Fibroblast of skin of left biceps (primary cell): Measurements from ENCODE around the gene ASMTL.
"Not testable (repeated sequence)": the region's sequence is repeated elsewhere in the genome, so short reads cannot be mapped to it uniquely, and the experiment has no call there.

Experiments used
- DNase-seq, 2 experiments: peaks; one replicate each; pipeline ENCODE4 v3.0.0-alpha.2; 2013; ENCODE audit warnings: low read depth in 2 of 2

ASMTL gene, protein sequence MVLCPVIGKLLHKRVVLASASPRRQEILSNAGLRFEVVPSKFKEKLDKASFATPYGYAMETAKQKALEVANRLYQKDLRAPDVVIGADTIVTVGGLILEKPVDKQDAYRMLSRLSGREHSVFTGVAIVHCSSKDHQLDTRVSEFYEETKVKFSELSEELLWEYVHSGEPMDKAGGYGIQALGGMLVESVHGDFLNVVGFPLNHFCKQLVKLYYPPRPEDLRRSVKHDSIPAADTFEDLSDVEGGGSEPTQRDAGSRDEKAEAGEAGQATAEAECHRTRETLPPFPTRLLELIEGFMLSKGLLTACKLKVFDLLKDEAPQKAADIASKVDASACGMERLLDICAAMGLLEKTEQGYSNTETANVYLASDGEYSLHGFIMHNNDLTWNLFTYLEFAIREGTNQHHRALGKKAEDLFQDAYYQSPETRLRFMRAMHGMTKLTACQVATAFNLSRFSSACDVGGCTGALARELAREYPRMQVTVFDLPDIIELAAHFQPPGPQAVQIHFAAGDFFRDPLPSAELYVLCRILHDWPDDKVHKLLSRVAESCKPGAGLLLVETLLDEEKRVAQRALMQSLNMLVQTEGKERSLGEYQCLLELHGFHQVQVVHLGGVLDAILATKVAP

DNA sequence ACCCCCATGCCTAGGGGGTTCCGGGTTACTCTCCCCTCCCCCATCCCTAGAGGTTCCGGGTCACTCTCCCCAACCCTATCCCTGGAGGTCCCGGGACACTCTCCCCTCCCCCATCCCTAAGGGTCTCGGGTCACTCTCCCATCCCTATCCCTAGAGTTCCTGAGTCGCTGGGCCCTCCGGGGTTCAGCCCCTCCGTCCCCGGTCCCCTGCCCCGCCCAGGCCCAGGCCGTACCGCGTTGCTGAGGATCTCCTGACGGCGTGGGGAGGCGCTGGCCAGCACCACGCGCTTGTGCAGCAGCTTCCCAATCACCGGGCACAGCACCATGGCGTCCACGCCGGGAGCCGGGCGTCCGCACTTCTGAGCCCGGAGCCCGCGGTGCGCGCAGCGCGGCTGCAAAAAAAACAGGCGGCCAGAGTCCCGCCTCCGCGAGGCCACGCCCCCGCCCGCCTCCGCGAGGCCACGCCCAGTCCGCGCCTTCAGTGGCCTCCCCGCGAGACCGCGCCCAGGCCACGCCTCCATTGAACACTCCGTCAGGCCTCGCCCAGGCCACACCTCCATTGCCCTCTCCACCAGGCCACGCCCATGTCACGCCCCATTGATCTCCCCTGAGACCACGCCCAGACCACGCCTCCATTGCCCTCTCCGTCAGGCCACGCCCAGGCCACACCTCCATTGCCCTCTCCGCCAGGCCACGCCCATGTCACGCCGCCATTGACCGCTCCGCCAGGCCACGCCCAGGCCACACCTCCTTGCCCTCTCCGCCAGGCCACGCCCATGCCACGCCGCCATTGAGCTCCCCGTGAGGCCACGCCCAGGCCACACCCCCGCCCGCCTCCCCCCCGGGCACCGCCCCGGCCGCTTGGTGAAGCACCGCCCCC is at the start of gene ASMTL:
Gene ASMTL, minus strand, starts transcription at position 394 of the 879 bp plus-strand sequence. Its CDS starts 69 bp downstream, at position 325.
- peak; percentile 97 for DNase-seq

GRCh38 chrX:1502241-1502640 is 49.5 kb upstream of the ASMTL start:
- no peak for DNase-seq

DNA sequence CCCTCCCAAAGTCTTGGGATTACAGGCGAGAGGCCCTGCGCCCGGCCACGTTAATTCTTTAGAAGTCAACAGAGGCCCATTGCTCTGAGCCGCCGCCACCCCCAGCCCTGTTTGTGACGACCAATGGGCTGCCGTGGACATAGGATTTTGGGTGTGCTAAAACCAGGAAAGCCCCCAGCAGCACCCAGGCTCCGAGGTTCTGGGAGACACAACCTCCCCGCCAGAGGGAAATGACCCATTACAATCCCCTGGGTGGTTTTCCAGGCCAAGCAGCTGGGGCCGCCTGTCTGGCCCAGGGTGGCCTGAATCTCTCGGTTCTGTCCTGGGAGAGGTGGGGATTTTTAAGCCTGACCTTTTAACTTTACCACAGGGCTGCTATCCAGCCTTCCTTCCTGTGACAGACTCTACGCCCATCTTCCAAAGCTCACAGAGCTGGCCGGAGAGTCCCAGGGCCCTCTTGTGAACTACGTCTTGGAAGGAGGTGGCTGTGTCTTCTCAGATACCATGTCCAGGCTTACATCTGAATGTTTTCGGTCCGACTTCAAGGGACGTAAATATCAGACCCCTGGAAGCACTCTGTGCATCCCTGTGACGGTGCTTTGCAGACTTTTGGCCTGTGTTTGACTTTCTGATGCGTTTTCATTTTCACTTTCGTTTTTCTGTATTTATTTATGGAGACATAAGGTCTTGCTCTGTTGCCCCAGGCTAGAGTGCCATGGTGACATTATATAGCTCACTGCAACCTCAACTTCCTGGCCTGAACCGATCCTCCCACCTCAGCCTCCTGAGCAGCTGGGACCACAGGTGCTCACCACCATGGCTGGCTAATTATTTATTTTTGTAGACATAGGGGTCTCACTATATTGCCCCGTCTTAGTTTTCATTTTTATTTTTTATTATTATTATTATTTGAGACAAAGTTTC is 48.3 kb upstream of the ASMTL start:
- DNase-seq, result no peak

GRCh38 chrX:1496076-1496475 is 43.4 kb upstream of the ASMTL start:
- DNase-seq, result no peak

DNA sequence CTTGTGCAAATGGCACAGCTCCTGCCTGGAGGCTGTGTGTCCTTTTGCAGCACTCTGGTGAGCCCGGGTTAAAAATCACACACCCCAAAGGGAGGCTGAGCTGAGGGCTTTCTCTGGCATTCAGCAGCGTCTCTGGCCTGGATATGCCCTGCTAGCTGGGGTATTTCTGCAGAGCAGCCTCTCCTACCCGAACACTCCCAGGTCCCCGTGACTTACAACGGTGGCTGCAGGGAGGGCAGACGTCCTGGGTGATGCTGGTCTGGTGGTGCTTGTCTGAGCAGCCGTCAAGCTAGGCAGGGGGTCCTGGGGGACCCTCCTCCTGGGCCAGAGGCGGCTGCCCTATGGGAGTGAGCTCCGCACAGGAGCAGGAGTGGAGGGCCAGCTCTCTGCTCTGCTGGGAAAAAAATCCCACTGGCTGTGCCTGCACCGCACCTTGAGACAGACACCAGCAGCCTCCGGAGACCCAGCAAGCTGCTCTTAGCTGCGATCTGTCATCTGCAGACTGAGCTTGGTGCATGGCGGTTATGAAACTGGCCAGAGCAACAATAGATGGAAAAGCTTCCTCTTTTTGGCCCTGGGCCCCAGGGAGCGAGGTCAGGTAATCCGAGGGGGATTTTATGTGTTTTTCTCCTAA is 41.3 kb upstream of the ASMTL start:
- DNase-seq, result no peak

DNA sequence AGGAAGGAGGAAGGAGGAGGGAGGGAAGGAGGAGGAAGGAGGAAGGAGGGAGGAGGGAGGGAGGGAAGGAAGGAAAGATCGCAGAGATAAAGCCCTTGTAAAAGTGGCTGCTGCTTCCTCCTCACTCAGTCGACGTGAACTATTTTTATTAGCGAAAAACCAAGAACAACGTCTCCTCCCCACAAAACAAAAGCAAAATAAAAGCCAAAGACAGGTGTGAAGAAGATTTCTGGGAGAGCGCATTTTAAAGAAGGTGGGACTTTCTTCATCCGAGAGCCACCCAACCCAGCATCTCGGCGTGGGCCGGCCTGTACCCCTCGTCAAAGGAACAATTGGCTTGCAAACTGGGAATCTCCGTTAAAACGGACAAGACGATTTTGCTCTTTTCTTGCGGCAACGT is 40.7 kb upstream of the ASMTL start:
- no peak for DNase-seq

DNA sequence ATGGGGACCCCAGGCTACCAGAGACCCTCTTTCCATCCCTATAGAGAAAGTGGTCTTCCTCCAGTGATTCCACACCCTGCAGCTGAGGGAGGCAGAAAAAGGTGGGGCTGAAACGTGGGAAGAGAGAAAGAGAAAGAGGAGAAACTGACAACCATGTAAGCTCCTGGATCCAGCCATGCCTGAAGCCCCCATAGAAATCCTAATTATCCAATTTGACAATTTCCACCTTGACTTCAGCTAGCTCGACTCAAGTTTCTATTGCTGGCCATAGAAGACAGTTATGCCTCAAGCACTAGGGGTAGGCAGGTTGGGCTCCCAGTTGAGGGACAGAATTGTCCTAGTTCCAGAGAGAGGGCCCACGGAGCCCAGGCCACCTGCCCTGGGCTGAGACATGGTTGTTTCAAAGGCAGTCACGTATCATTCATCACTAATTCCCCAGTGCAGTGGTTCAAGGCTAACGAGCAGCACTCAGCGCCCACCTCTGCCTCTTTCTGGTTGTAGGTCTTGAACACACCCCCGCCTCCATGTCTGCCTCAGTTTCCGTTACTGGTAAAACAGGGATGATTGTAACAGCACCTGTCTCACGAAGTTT is 39.8 kb upstream of the ASMTL start:
- DNase-seq, result no peak

DNA sequence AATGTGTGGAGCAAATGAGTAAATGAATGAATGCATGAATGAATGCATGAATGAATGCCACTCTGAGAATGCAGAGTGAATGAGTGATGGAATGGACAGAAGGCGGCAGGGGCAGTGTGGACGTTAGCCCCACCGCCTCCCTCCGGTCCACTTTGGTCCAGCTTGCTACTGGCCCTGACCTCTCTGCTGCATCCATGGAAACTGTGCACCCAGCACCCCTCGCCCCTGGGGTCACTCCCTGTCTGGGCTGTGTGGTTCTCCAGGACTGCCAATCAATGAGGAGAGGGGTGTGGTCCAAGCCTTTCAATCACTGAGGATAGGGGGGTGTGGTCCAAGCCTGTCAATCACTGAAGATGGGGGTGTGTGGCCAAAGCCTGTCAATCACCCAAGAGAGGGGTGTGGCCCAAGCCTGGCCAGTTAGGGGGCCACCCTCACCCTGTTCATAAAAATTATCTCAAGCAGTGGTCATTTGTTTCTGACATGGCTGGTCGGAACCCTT is 39.2 kb upstream of the ASMTL start:
- no peak for DNase-seq

DNA sequence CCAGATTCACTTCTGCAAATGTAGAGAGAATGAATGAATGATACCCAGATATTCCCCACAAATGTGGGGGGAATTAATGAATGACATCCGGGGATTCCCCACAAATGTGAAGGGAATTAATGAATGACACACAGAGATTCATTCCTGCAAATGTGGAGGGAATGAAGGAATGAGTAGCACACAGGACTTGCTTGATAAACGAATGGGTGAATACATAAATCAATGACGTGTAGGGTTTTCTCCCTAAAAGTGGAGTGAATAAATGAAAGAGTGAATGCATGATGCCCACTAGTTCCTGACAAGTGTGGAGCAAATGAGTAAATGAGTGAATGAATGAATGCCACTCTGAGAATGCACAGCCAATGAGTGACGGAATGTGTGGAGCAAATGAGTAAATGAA is 38.5 kb upstream of the ASMTL start:
- DNase-seq, result not testable (repeated sequence)

DNA sequence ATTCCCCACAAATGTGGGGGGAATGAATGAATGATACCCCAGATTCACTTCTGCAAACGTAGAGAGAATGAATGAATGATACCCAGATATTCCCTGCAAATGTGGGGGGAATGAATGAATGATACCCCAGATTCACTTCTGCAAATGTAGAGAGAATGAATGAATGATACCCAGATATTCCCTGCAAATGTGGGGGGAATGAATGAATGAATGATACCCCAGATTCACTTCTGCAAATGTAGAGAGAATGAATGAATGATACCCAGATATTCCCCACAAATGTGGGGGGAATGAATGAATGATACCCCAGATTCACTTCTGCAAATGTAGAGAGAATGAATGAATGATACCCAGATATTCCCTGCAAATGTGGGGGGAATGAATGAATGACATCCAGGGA is 38.0 kb upstream of the ASMTL start:
- DNase-seq, result not testable (repeated sequence)

GRCh38 chrX:1489354-1489753 is 36.6 kb upstream of the ASMTL start:
- not testable (repeated sequence) for DNase-seq

- no peak for DNase-seq
Measured at GRCh38 chrX:1488745-1489144, 36.0 kb upstream of the ASMTL start.

DNA sequence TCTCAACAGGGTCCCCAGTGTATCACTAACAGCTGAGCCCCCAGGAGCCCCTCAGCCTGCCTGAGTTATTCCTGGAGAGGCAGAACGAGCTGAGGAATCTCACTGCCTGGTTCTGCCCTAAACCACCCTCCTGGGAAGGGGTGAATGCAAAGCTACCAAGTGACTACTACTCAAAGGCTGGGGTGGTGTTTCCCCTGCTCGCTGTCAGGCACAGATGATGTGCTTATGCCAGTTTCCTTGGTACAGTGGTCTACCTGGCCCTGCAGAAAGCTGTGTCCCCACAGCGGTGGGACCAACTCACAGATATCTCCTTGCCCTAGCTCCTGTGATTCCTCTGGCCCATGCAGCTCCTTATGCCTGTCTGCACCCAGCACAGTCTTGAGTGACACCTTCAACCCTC is 35.4 kb upstream of the ASMTL start:
- no peak for DNase-seq

- no peak for DNase-seq
Measured at GRCh38 chrX:1487401-1487800, 34.7 kb upstream of the ASMTL start.

DNA sequence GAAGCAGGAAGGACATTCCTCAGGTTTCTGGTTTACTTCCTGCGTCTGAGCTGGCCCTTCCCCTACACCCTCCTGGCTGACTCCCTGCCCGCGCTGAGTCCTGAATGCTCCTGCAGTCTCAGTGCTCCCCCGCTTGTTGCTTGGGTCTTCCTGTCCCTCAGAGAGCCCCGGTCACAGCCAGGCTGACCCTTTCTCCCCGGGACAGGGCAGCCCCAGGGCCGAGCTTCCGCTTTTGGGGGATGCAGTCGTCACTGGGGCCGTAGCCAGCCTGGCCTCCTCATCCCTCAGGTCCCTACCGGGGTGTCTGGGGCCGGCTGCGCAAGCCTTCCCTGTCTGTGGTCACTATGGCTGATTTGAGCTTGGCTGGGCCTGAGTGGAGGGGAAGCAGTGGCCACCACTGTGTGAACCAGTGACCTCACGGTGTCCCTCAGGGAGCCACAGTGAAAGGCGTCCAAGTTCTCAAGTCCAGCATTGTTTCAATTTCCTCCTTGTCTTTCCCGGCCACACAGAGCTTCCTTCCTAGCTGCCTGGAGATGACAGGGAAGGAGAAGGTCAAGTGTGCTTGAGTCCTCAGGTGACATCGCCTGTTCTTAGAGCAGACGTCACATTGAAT is 34.1 kb upstream of the ASMTL start:
- DNase-seq, result no peak

DNA sequence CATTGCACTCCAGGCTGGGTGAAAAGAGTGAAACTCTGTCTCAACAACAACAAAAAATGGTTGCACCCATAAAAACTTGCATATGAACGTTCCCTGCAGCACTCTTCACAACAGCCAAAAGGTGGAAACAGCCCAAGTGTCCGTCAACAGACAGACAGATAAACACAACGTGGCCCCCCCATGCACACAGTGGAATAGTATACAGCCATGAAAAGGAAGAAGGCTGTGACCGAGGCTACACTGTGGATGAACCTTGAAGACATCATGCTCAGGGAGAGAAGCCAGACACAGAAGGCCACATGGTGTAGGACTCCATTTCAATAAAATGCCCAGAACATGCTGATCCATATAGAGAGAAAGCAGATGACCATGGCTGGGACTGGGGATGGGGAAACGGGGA is 33.5 kb upstream of the ASMTL start:
- DNase-seq, result no peak

DNA sequence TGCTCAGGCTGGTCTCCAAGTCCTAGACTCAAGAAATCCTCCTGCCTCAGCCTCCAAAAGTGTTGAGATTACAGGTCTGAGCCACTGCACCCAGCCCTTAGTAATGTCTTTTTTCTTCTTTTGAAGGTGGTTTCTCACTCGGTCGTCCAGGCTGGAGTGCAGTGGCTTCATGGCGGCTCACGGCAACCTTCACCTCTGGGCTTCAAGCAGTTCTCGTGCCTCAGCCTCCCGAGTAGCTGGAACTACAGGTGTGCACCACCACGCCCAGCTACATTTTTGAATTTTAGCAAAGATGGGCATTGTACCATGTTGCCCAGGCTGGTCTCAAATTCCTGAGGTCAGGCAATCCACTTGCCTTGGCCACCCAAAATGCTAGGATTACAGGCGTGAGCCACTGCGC is 32.3 kb upstream of the ASMTL start:
- no peak for DNase-seq

DNA sequence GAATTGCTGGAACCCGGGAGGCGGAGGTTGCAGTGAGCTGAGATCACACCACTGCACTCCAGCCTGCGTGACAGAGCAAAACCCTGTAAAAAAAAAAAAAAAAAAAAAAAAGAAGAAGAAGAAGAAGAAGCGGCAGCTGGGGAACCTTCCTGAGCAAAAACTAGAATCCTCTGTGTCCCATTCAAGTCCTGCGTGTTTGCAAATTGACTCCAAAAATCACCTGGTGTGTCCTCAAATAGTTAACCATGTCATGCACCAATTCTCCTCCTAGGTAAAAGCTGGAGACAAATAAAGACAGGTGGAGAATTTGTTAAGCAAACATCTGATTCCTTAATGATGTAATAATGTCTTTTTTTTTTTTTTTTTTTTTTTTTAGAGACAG is 31.9 kb upstream of the ASMTL start:
- no peak for DNase-seq

- DNase-seq, result no peak
Measured at GRCh38 chrX:1483843-1484637, 31.3 kb upstream of the ASMTL start.
